ENCODE measurements around the gene GPX4. TPM values are rescaled to one million over a fixed set of nuclear protein-coding genes. Genes with fewer than 3 reads are reported as not detected.

The GPX4 gene
- total and polyA plus RNA-seq, 2 of the 13 experiments (the other 11 are each of a cell fraction or from before 2014, with no cell fraction given): 535 to 613 TPM

DNA sequence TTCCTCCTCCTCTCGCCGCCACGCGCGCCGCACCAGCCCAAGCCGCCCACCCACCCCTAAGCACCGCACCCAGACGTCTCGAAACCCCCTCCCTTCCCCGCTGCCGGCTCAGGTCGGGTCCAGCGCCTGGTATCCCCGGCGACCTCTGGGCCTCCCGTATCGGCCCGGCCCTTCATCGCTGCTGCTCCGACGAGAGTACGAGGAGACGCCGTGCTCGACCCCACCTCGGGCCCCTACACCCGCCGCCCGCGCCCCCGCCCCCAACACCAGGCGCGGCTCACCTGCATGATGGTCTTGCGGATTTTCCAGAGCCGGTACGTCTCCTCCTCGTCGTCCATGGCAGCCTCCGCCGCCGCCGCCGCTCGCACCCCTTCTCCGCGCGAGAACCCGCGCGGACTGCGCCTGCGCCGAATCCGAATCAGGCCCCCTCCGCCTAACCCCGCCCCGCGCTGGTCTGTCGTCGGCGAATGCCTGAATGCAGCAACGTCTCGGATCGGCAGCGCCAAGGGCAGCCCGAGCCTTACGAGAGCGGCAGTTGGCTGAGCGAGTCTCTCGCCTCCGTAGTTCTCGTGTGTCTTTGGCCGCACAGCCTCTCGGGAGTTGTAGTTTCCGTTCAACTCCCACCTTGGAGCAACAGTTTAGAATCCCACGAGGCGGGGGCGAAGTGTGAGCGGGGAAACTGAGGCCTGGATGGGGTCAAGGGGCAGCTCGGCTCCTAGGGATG lies 8.7 kb upstream of the GPX4 start, which contains the start of gene POLR2E (continued):
- TF ChIP-seq, protein P1, sequence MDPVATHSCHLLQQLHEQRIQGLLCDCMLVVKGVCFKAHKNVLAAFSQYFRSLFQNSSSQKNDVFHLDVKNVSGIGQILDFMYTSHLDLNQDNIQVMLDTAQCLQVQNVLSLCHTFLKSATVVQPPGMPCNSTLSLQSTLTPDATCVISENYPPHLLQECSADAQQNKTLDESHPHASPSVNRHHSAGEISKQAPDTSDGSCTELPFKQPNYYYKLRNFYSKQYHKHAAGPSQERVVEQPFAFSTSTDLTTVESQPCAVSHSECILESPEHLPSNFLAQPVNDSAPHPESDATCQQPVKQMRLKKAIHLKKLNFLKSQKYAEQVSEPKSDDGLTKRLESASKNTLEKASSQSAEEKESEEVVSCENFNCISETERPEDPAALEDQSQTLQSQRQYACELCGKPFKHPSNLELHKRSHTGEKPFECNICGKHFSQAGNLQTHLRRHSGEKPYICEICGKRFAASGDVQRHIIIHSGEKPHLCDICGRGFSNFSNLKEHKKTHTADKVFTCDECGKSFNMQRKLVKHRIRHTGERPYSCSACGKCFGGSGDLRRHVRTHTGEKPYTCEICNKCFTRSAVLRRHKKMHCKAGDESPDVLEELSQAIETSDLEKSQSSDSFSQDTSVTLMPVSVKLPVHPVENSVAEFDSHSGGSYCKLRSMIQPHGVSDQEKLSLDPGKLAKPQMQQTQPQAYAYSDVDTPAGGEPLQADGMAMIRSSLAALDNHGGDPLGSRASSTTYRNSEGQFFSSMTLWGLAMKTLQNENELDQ (CRISPR knock-in tag; IDR thresholded peaks at IDR 0.05; ENCODE audit: borderline replicate concordance): no peak
- TF ChIP-seq MBD4 (IDR thresholded peaks at IDR 0.05; ENCODE audit: borderline replicate concordance, low read length): no peak
- TF ChIP-seq ZNF33B (CRISPR knock-in tag; IDR thresholded peaks at IDR 0.05): no peak
- TF ChIP-seq ZNF614 (CRISPR knock-in tag; IDR thresholded peaks at IDR 0.05; ENCODE audit: borderline replicate concordance): no peak
- TF ChIP-seq, protein P2, sequence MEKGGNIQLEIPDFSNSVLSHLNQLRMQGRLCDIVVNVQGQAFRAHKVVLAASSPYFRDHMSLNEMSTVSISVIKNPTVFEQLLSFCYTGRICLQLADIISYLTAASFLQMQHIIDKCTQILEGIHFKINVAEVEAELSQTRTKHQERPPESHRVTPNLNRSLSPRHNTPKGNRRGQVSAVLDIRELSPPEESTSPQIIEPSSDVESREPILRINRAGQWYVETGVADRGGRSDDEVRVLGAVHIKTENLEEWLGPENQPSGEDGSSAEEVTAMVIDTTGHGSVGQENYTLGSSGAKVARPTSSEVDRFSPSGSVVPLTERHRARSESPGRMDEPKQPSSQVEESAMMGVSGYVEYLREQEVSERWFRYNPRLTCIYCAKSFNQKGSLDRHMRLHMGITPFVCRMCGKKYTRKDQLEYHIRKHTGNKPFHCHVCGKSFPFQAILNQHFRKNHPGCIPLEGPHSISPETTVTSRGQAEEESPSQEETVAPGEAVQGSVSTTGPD (CRISPR knock-in tag; IDR thresholded peaks at IDR 0.05): no peak
- TF ChIP-seq ZNF260 (CRISPR knock-in tag; IDR thresholded peaks at IDR 0.05; ENCODE audit: borderline replicate concordance, low read depth): no peak
- TF ChIP-seq HHEX (CRISPR knock-in tag; IDR thresholded peaks at IDR 0.05): no peak
- TF ChIP-seq, protein P3, sequence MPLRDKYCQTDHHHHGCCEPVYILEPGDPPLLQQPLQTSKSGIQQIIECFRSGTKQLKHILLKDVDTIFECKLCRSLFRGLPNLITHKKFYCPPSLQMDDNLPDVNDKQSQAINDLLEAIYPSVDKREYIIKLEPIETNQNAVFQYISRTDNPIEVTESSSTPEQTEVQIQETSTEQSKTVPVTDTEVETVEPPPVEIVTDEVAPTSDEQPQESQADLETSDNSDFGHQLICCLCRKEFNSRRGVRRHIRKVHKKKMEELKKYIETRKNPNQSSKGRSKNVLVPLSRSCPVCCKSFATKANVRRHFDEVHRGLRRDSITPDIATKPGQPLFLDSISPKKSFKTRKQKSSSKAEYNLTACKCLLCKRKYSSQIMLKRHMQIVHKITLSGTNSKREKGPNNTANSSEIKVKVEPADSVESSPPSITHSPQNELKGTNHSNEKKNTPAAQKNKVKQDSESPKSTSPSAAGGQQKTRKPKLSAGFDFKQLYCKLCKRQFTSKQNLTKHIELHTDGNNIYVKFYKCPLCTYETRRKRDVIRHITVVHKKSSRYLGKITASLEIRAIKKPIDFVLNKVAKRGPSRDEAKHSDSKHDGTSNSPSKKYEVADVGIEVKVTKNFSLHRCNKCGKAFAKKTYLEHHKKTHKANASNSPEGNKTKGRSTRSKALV (CRISPR knock-in tag; IDR thresholded peaks at IDR 0.05): no peak; the same call in 1 of the 2 replicates
- peak; percentile 80 for TF ChIP-seq NR2C2 (CRISPR knock-in tag; IDR thresholded peaks at IDR 0.05; ENCODE audit: borderline replicate concordance)
- no peak for TF ChIP-seq NONO (IDR thresholded peaks at IDR 0.05)
- TF ChIP-seq NONO (CRISPR knock-in tag; conservative IDR thresholded peaks at IDR 0.05): peak; percentile 77
- TF ChIP-seq, protein P4, sequence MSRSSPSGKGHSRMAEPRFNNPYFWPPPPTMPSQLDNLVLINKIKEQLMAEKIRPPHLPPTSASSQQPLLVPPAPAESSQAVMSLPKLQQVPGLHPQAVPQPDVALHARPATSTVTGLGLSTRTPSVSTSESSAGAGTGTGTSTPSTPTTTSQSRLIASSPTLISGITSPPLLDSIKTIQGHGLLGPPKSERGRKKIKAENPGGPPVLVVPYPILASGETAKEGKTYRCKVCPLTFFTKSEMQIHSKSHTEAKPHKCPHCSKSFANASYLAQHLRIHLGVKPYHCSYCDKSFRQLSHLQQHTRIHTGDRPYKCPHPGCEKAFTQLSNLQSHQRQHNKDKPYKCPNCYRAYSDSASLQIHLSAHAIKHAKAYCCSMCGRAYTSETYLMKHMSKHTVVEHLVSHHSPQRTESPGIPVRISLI (CRISPR knock-in tag; IDR thresholded peaks at IDR 0.05; ENCODE audit: borderline replicate concordance): no peak
- TF ChIP-seq ZNF777 (CRISPR knock-in tag; IDR thresholded peaks at IDR 0.05): no peak
- TF ChIP-seq CREB1 (IDR thresholded peaks at IDR 0.05): peak; percentile 69
- TF ChIP-seq CREB1 (CRISPR knock-in tag; IDR thresholded peaks at IDR 0.05): no peak; the same call in 1 of the 2 replicates
- peak; percentile 67; the same call in 1 of the 2 replicates for TF ChIP-seq PAX8 (CRISPR knock-in tag; IDR thresholded peaks at IDR 0.05; ENCODE audit: borderline replicate concordance)
